GM19025 (cell line): ENCODE measurements around the gene CETN3.

Experiments
- ATAC-seq: cut with Tn5 transposase; IDR thresholded peaks from one replicate; pipeline ENCODE4 v1.9.1; 2021; ENCODE audit warnings: mild to moderate bottlenecking, low read depth, moderate library complexity; ENCODE audit not compliant: unreplicated experiment

CETN3 gene

GRCh38 chr5:90409318-90410177, at the start of gene CETN3:
Gene CETN3, minus strand, starts transcription at chr5:90409756. Its CDS starts 95 bp downstream, at chr5:90409661.
- ATAC-seq, result peak; percentile 90

DNA sequence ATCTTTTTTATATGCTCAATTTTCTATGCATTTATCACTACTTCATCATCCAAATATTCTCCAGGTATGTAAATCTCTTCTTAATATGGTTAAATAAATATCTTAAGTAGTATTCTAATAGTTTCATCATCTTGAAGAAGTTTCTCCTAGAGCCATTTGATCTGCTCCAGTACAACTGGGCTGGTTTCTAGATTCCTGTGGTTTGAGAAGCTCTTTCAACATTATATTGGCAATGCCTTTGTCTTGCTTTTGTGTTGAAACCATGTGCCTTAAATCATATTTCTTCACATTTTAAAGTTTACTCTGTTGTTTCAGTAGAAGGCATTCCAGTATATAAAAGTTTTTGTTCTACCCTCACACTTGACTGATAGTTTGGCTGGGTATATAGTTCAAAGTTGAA, 37.4 kb upstream of the CETN3 start:
- ATAC-seq, result no peak

DNA sequence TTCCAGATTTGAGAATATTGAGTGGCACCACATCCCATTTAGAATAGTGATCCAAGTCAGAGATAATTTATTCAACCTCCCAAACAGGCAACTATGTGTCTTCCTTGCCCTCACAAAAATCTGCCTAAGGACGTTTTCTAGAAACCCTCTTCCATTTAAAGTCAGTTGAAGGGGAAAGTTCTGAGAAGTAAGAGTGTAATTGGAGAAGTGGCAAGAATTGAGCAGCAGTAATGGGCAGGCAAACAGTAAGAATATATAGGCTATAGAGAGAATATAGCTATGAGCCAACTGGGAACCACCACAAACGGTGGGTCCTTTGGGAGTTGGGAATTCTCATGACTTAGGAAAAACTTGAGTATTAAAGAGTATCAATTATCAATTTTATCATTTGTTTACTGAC, 31.1 kb upstream of the CETN3 start:
- ATAC-seq, result no peak

- no peak for ATAC-seq
These were observed 28.5 kb upstream of the CETN3 start for GRCh38 chr5:90438100-90438499.

DNA sequence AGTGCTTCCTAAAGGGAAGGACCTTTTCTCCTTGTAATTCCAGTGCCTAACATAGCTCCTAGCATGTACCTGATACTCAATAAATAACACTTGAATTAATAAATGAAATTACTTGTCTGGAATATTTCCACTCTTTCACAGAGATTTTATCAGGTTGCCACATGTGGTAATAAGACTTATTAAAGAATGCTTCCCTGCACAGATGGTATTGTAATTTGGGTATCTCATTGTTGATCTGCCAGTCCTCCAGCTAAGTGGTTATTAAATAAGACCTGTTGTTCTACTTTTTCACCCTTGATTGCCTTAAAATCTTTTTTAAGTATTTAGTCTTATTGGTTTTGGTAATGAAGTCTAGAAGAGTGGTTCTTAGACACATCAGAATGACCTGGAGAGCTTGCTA, 28.1 kb upstream of the CETN3 start:
- ATAC-seq, result no peak

DNA sequence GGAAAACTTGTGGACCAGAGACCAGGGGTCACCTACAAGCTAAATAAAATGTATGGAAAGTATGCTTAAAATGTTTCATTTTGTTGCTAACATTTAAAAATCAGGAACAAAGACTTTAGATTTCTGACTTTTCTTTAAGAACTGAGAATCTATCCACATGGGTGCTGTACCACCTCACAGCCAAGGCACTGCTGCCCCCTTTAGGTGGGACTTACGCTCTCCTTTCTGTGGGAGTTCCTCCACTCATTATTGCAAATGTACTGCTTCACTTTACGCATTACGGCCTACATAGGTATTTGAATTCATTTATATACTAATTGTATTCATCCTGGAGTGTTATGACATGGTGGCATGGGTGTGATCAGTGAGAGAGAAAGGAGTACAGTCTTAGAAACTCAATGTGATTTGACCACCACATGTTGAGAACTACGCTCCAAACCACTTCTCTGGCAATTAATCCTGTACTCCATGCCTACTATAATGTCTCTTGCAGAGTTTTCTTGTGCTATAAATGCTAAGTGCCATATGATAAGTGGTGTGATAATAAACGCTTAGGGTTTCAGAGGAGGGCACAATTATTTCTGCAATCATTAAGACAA, 24.7 kb upstream of the CETN3 start:
- ATAC-seq, result peak; percentile 75

DNA sequence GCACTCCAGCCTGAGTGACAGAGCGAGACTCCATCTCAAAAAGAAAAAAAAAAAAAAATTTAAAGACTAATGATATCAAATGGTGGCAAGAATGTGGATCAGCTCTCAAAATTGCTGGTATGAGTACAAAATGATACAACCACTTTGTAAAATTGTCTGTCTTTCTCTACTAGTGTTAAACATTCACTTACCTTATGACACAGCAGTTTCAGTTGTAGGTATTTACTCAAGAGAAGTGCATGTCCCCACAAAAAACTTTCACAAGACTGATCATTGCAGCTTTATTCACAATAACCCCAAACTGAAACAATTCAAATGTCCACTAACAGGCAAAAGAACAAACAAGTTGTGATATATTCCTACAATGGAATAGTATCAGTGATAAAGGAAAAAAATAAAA, 14.7 kb upstream of the CETN3 start:
- peak; percentile 62 for ATAC-seq

- no peak for ATAC-seq
These were observed 11.6 kb upstream of the CETN3 start for GRCh38 chr5:90421136-90421535.

DNA sequence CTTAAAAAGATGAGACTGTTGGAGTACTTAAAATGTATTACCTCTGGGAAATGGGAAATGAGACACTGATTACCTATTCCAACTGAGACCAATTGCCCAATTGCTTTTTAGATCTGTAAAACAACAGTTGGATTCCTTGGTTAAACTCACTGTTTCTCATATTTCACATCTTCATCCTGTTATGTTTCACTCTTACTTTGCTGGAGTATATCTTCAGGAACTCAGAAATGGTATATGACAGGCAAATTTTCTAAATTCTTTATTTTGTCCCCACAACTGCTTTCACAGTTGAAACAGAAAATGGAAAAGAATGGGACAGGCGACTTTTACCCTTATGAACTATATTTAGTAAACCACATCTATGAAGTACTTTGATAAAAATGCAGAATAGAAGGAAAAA, 8.7 kb upstream of the CETN3 start:
- no peak for ATAC-seq

DNA sequence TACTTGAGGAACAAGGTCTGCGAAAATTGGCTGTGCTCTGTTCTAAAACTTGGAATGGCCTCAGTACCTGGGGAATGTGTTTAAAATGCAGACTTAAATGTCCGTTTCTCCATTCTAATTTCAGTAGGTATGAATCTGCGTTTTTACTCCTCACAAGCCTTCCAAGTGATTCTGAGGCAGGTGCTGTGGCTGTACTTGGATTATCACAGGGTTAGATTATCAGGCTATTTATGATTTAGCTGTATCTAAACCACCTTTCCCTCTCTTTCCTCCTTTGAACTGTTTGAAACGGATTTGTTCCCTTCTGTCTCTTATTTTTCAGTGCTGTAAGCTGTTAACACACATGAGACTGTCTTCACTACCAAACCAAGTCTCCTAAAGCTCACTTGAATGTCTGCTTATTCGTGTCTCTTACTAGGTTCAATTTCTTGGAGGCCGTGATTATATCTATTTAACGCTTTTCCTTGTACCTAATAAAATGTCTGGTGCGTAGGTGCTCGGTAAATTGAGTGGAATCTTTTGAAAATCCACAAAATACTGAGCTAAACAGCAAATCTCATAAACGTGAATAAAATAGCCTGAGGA, 714 bp upstream of the CETN3 start:
- ATAC-seq, result no peak

- peak; percentile 2 for ATAC-seq
These were observed 812 bp downstream of the CETN3 start for GRCh38 chr5:90408571-90409317.

DNA sequence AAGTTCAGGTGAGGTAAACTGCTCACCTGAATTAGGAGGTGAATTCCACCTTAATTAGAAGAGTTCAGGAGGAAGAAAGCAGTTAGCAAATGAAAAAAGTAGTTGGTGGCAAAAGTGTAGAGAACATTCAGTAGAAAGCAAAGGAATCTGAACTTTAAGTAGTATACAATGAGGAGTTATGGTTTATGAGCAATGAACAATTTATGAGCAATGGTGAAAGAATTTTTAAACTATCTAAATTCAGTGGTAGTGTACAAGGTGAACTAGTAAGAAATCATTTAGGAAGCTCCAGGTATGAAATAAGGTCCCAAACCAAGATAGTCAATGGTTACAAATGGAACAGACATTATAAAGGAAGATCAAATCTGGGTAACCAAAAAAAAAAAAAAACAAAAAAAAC, 3.1 kb downstream of the CETN3 start:
- ATAC-seq, result no peak

DNA sequence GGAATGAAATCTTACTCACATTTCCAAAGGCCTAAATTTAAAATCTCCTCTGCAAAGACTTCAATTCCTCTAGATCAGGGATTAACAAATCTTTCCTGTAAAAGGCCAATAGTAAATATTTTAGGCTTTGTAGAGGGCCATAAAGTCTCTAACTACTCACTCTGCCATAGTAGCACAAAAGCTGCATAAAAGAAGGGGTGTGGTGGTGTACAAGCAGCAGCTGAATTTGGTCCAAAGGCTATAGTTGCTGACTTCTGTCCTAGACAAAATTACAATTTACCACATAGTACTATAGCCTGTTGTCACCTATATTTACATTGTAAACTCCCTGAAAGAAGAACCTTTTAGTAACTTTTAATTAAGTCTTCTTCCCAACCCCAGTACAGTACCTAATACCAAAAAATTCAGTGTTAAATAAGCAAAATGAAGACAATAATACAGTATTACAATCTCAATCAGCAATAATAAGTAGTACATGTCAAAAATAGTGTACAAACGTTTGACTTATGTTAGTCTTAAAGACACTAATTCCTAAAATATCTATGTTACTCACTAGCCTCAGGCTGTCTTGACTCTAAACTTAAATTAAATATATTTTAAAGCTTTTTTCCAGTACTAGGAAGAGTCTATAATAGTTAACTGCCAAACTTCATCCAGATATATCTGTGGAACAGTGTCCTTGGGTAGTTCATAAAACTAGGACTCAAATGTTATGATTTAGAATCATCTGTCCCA, 6.9 kb downstream of the CETN3 start:
- ATAC-seq, result no peak

DNA sequence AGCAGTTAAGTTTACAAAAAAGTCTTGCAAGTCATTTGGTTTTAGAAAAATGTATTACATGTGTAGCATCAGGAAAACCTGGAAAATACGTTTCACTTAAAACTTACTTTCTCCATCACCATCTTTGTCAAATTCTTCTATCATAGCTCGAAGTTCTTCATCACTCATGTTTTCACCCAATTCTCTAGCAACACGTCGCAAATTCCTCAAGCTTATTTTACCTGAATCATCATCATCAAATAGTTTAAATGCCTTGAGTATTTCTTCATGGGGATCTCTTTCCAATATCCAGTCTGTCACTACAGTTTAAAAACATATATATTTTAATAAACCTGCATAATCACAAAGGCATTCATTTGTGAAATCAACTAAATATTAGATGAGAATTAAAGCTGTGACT, 10.3 kb downstream of the CETN3 start:
- ATAC-seq, result no peak

GRCh38 chr5:90398726-90399125, 10.8 kb downstream of the CETN3 start:
- ATAC-seq, result no peak

DNA sequence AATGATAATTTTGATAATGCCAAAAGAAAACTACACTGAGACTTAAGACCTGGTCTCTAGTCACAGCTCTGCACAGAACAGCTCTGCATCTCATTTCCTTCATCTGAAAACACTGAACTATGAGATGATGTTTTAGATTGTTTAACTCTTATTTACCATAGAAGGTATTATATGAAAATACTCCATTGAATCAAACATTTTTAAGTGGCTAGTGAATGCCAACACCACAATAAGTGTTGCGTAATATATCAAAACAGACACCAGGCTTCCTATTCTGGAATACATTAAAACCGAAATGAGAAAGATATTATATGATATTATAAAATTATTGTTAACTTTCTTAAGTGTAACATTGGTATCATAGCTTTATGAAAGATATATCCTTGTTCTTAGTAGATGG, 14.6 kb downstream of the CETN3 start:
- no peak for ATAC-seq

DNA sequence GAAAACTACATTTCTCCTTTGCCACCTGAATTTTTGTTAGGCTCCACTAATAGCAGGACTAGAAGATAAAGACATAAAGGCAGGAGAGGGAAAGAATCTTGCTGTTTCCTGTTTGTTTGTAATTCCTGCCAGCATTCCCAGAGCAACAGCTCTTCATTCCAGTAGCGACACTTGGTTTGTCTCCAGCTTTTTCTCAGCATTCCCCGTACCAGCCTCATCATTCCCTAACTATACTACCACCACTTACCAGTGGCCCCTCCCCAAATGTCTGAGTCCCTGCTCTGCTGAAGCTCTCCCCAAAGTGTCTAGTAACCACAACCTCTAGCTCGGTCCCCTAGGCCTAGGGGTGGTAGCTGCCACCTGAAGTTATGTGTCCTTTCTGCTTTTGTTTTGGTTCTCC, 18.6 kb downstream of the CETN3 start:
- no peak for ATAC-seq

- ATAC-seq, result no peak
These were observed 19.2 kb downstream of the CETN3 start for GRCh38 chr5:90390326-90390725.

DNA sequence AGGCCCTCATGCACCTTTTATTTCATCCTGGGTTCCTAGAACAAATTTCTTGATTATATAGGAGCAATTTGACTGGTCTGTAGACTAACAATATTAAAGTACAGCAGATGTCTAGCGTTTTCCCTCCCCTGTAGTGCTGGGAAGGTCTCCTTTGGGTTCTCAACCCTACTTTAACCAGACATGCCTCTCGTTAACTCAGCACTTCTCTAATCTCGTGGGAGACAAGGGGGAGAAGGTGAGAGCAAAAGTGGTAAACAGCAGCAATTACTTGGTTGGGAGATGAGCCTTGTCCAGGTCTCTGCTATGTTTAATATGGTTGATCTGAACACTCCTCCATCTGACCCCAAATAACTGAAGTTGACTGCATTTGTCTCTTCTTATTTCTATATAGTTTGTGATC, 22.0 kb downstream of the CETN3 start:
- no peak for ATAC-seq

GRCh38 chr5:90386099-90386710, 23.4 kb downstream of the CETN3 start:
- ATAC-seq, result no peak
